HepG2 (cell line): ENCODE data around the gene NOC4L. TPM values are rescaled to one million over a fixed set of nuclear protein-coding genes. Genes with fewer than 3 reads are reported as not detected.

Experiments used
- DNMT1 ChIP-seq: sonication (generic); formaldehyde crosslinking; IDR thresholded peaks from 2 replicates; pipeline ENCODE4 v1.5.1; 2020; ENCODE audit warnings: mild to moderate bottlenecking, missing genetic modification reagents
- FOXK1 ChIP-seq: sonication (generic); formaldehyde crosslinking; IDR thresholded peaks from 2 replicates; pipeline ENCODE4 v1.4.0; 2020; ENCODE audit warnings: low read depth, missing genetic modification reagents, borderline replicate concordance
- HNF1B ChIP-seq: sonication (generic); formaldehyde crosslinking; IDR thresholded peaks from 2 replicates; pipeline ENCODE4 v1.5.1; 2020; ENCODE audit warnings: mild to moderate bottlenecking, moderate library complexity, missing genetic modification reagents
- KLF6 ChIP-seq: IDR thresholded peaks from 2 replicates; pipeline ENCODE4 v1.8.0; 2016; ENCODE audit warnings: missing biosample characterization, missing genetic modification reagents
- MLX ChIP-seq: IDR thresholded peaks from 2 replicates; pipeline ENCODE4 v1.6.1; 2016
- PAX8 ChIP-seq: sonication (generic); formaldehyde crosslinking; IDR thresholded peaks from 2 replicates; pipeline ENCODE4 v1.8.0; 2022; ENCODE audit warnings: mild to moderate bottlenecking, missing genetic modification reagents, borderline replicate concordance
- TEAD3 ChIP-seq: optimal IDR thresholded peaks from 2 replicates; pipeline ENCODE3; 2016; ENCODE audit warnings: borderline replicate concordance
- ZHX2 ChIP-seq, 2 experiments: sonication (generic) in 1 of 2; formaldehyde crosslinking in 1 of 2; IDR thresholded peaks; 2 replicates each; pipeline versions ENCODE4 v1.6.1 to v1.9.0; 2014 to 2022; ENCODE audit warnings: antibody characterized with exemption in 1 of 2, borderline replicate concordance in 1 of 2, inconsistent platforms in 1 of 2, low read depth in 1 of 2, missing genetic modification reagents in 1 of 2
- ZNF234 ChIP-seq: sonication (generic); formaldehyde crosslinking; conservative IDR thresholded peaks from 2 replicates; pipeline ENCODE4 v1.5.1; 2020; ENCODE audit warnings: mild to moderate bottlenecking, missing genetic modification reagents
- ZNF407 ChIP-seq: sonication (generic); formaldehyde crosslinking; IDR thresholded peaks from one replicate; pipeline ENCODE4 v1.5.1; 2020; ENCODE audit warnings: mild to moderate bottlenecking, missing genetic modification reagents; ENCODE audit errors: not compliant biosample characterization
- ZNF737 ChIP-seq: sonication (generic); formaldehyde crosslinking; IDR thresholded peaks from 2 replicates; pipeline ENCODE4 v1.5.0; 2020; ENCODE audit warnings: missing genetic modification reagents, mild to moderate bottlenecking, borderline replicate concordance
- polyA plus RNA-seq, 8 experiments: library from polyadenylated mRNA; depleted of rRNA in 3 of 8; stranded (reverse) in 7 of 8; unstranded in 1 of 8; fragments of >200 nt; fragmentation: Illumina TruSeq in 4 of 8; extraction: Trizol in 4 of 8; gene quantifications; 2 replicates each; pipeline versions ENCODE4 v1.2.1 to v1.2.3, GENCODE V29; 2011 to 2016; ENCODE audit warnings: low read depth in 4 of 8, missing spikeins in 1 of 8, mixed read lengths in 1 of 8; ENCODE audit not compliant: insufficient read depth in 1 of 8
- total RNA-seq, 5 experiments: library from RNA; depleted of rRNA; stranded (reverse); fragments of >200 nt; fragmentation: Illumina TruSeq; extraction: Trizol; gene quantifications; 2 replicates each; pipeline ENCODE4 v1.2.3, GENCODE V29; 2016; ENCODE audit warnings: low read depth in 1 of 5

The NOC4L gene
- total and polyA plus RNA-seq, 2 of the 13 experiments (the other 11 are each of a cell fraction or from before 2014, with no cell fraction given) = 4.3 to 14.6 TPM

- TF ChIP-seq HNF1B (CRISPR knock-in tag) (peak; percentile 70; the same call in 1 of the 2 replicates), TEAD3 (peak; percentile 87), MLX (CRISPR knock-in tag) (peak; percentile 71; the same call in 1 of the 2 replicates), FOXK1 (CRISPR knock-in tag) (peak; percentile 99), ZNF407 (CRISPR knock-in tag) (peak; percentile 39), ZHX2 (IDR thresholded peaks at IDR 0.05; ENCODE audit: low read depth) (peak; percentile 100), ZHX2 (CRISPR knock-in tag; IDR thresholded peaks at IDR 0.05; ENCODE audit: borderline replicate concordance) (no peak), DNMT1 (peak; percentile 57; the same call in 1 of the 2 replicates), ZNF234 (CRISPR knock-in tag) (0 out of 2 replicates have a peak, but pooled peaks have one; percentile 34), ZNF737 (CRISPR knock-in tag) (no peak), KLF6 (CRISPR knock-in tag) (peak; percentile 83; the same call in 1 of the 2 replicates), PAX8 (CRISPR knock-in tag) (no peak)
Measured at GRCh38 chr12:132144115-132144809, at the start of gene NOC4L, which contains the start of gene DDX51 (continued).
